ENCODE measurements around the gene LKAAEAR1. TPM values are rescaled to one million over a fixed set of nuclear protein-coding genes. Genes with fewer than 3 reads are reported as not detected.
A peak's percentile ranks its signal among the peaks of the same experiment; 100 is the strongest.

Gene LKAAEAR1
- total and polyA plus RNA-seq, 2 of the 13 experiments (the other 11 are each of a cell fraction or from before 2014, with no cell fraction given), result not detected

- TF ChIP-seq SETDB1 (CRISPR knock-in tag; IDR thresholded peaks at IDR 0.05; ENCODE audit: borderline replicate concordance) (no peak), ZNF484 (CRISPR knock-in tag; IDR thresholded peaks at IDR 0.05; ENCODE audit: borderline replicate concordance, low read depth) (no peak), PHF5A (CRISPR knock-in tag; IDR thresholded peaks at IDR 0.05; ENCODE audit: low read depth, unreplicated experiment) (peak; percentile 10), BCLAF1 (IDR thresholded peaks at IDR 0.05) (no peak), AHR (CRISPR knock-in tag; IDR thresholded peaks at IDR 0.05) (no peak), TRIM24 (CRISPR knock-in tag; IDR thresholded peaks at IDR 0.05) (no peak), ZNF451 (CRISPR knock-in tag; IDR thresholded peaks at IDR 0.05) (no peak), ZMAT5 (CRISPR knock-in tag; IDR thresholded peaks at IDR 0.05; ENCODE audit: borderline replicate concordance, low read depth) (no peak), SALL1 (CRISPR knock-in tag; IDR thresholded peaks at IDR 0.05) (no peak), SPEN (CRISPR knock-in tag; IDR thresholded peaks at IDR 0.05; ENCODE audit: low read depth) (no peak), SKIL (CRISPR knock-in tag; IDR thresholded peaks at IDR 0.05; ENCODE audit: borderline replicate concordance) (peak; percentile 69; the same call in 1 of the 2 replicates), ZNF891 (CRISPR knock-in tag; IDR thresholded peaks at IDR 0.05) (no peak), SMAD9 (CRISPR knock-in tag; IDR thresholded peaks at IDR 0.05) (no peak), ATAD3A (CRISPR knock-in tag; IDR thresholded peaks at IDR 0.05) (no peak), PRDM15 (CRISPR knock-in tag; IDR thresholded peaks at IDR 0.05) (no peak), SUZ12 (IDR thresholded peaks at IDR 0.05; ENCODE audit: low read depth, low read length) (no peak), ZNF468 (CRISPR knock-in tag; IDR thresholded peaks at IDR 0.05) (no peak), CBFB (CRISPR knock-in tag; IDR thresholded peaks at IDR 0.05) (no peak), PITX1 (CRISPR knock-in tag; IDR thresholded peaks at IDR 0.05) (no peak), ZNF17 (CRISPR knock-in tag; IDR thresholded peaks at IDR 0.05) (peak; percentile 81; the same call in 1 of the 2 replicates), CBX2 (IDR thresholded peaks at IDR 0.05; ENCODE audit: low read depth, low read length) (no peak), CBX2 (CRISPR knock-in tag; IDR thresholded peaks at IDR 0.05; ENCODE audit: low read depth) (no peak), SOX6 (IDR thresholded peaks at IDR 0.05) (no peak), SOX6 (CRISPR knock-in tag; IDR thresholded peaks at IDR 0.05) (peak; percentile 63), KMT2B (CRISPR knock-in tag; IDR thresholded peaks at IDR 0.05) (no peak)
These were observed 27.6 kb downstream of the LKAAEAR1 start (continued) for GRCh38 chr20:64056639-64056888.

All from HepG2 (cell line).